A549 (cell line): ENCODE data around the gene ZSCAN9. TPM values are rescaled to one million over a fixed set of nuclear protein-coding genes. Genes with fewer than 3 reads are reported as not detected.

ENCODE experiments used
- ATAC-seq, 2 experiments: fragments of 200-7000 bp in 1 of 2; fragments of >200 bp in 1 of 2; cut with Nextera tagmentation in 1 of 2; cut with Tn5 transposase in 1 of 2; 3 replicates each; pipeline versions ENCODE4 v1.8.0 to v1.9.1; 2018 to 2020; ENCODE audit warnings: mild to moderate bottlenecking in 1 of 2, moderate library complexity in 1 of 2
- CTCF ChIA-PET: fragments of 300-600 bp; sonication (Branson Sonifier 250); formaldehyde crosslinking; extraction: SDS; loops from one replicate; lab custom pipeline; 2021; ENCODE audit warnings: antibody characterized with exemption, inconsistent platforms; lab: Yijun Ruan, JAX
- POLR2A ChIA-PET: fragments of 350-600 bp; formaldehyde crosslinking; extraction: SDS; loops from one replicate; lab custom pipeline; 2021; ENCODE audit warnings: antibody characterized with exemption, inconsistent platforms; lab: Yijun Ruan, JAX
- DNase-seq, 2 experiments: peaks; one replicate each; pipeline versions ENCODE4 v3.0.0 to v3.0.0-alpha.2; 2011 to 2016; ENCODE audit warnings: low read depth in 1 of 2, low spot score in 1 of 2
- FAIRE-seq: peaks from 2 replicates; lab custom pipeline; 2011; peaks lifted over from hg19 to GRCh38; lab: Jason Lieb, UNC
- H3K27ac ChIP-seq, 2 experiments: fragments of >200 bp; sonication (Bioruptor Twin); formaldehyde crosslinking; 3 replicates each; pipeline ENCODE4 v1.5.1; 2016 to 2017
- H3K4me1 ChIP-seq: fragments of >200 bp; sonication (Bioruptor Twin); formaldehyde crosslinking; 3 replicates; pipeline ENCODE4 v1.6.1; 2016
- H3K4me2 ChIP-seq: fragments of >200 bp; sonication (Bioruptor Twin); formaldehyde crosslinking; 3 replicates; pipeline ENCODE4 v1.6.1; 2016
- H3K4me3 ChIP-seq: fragments of >200 bp; sonication (Bioruptor Twin); formaldehyde crosslinking; 3 replicates; pipeline ENCODE4 v1.5.1; 2016
- H3K9me3 ChIP-seq: fragments of >200 bp; sonication (Bioruptor Twin); formaldehyde crosslinking; 3 replicates; pipeline ENCODE4 v1.6.1; 2016
- BHLHE40 ChIP-seq: IDR thresholded peaks from 2 replicates; pipeline ENCODE4 v1.6.1; 2012; ENCODE audit warnings: low read depth, low read length, inconsistent platforms
- CHD4 ChIP-seq: fragments of 200-600 bp; sonication (generic); IDR thresholded peaks from 2 replicates; pipeline ENCODE4 v1.6.1; 2016; ENCODE audit warnings: antibody characterized with exemption, mild to moderate bottlenecking, borderline replicate concordance
- EHMT2 ChIP-seq: fragments of 200-600 bp; sonication (generic); IDR thresholded peaks from 2 replicates; pipeline ENCODE4 v1.6.1; 2016; ENCODE audit warnings: antibody characterized with exemption, low read depth, mild to moderate bottlenecking, moderate library complexity
- EP300 ChIP-seq, 2 experiments: fragments of >200 bp; sonication (Bioruptor Twin); formaldehyde crosslinking; IDR thresholded peaks; 2 replicates in 1 of 2; 3 replicates in 1 of 2; pipeline ENCODE4 v1.6.1; 2016 to 2017
- ESRRA ChIP-seq: fragments of 150-350 bp; IDR thresholded peaks from 2 replicates; pipeline ENCODE4 v1.6.1; 2014; ENCODE audit warnings: mild to moderate bottlenecking, low read length, borderline replicate concordance
- HDAC2 ChIP-seq: fragments of 200-600 bp; sonication (generic); IDR thresholded peaks from 2 replicates; pipeline ENCODE4 v1.6.1; 2016
- HOXB13 ChIP-seq: fragments of 250-450 bp; sonication (Bioruptor Pico); IDR thresholded peaks from 2 replicates; pipeline ENCODE4 v1.5.0; 2020; ENCODE audit warnings: low read depth, mild to moderate bottlenecking, moderate library complexity
- HOXB5 ChIP-seq: fragments of 250-450 bp; sonication (Bioruptor Pico); IDR thresholded peaks from 2 replicates; pipeline ENCODE4 v1.5.0; 2020; ENCODE audit warnings: mild to moderate bottlenecking, moderate library complexity
- JUN ChIP-seq, 2 experiments: fragments of >200 bp; sonication (Bioruptor Twin); formaldehyde crosslinking; IDR thresholded peaks; 2 replicates in 1 of 2; 3 replicates in 1 of 2; pipeline ENCODE4 v1.6.1; 2016 to 2017
- JUNB ChIP-seq: fragments of >200 bp; sonication (Bioruptor Twin); formaldehyde crosslinking; IDR thresholded peaks from 2 replicates; pipeline ENCODE4 v1.6.1; 2016
- MYC ChIP-seq: IDR thresholded peaks from 2 replicates; pipeline ENCODE4 v1.6.1; 2012; ENCODE audit warnings: mild to moderate bottlenecking, inconsistent platforms, low read length, improper control_type of control experiment, borderline replicate concordance
- NPAS2 ChIP-seq: fragments of 250-450 bp; sonication (Bioruptor Pico); IDR thresholded peaks from 2 replicates; pipeline ENCODE4 v1.8.0; 2022; ENCODE audit warnings: mild to moderate bottlenecking, moderate library complexity, borderline replicate concordance
- PHF8 ChIP-seq: fragments of 200-600 bp; sonication (generic); IDR thresholded peaks from 2 replicates; pipeline ENCODE4 v1.6.1; 2016; ENCODE audit warnings: low read depth, mild to moderate bottlenecking, antibody characterized with exemption, moderate library complexity, borderline replicate concordance
- POLR2A ChIP-seq: IDR thresholded peaks from 2 replicates; pipeline ENCODE4 v1.6.1; 2012; ENCODE audit warnings: mild to moderate bottlenecking, low read length
- POLR2AphosphoS2 ChIP-seq: conservative IDR thresholded peaks from 2 replicates; pipeline ENCODE4 v1.6.1; 2012; ENCODE audit warnings: low read length, improper control_type of control experiment, inconsistent platforms
- RAD21 ChIP-seq, 2 experiments: fragments of >200 bp in 1 of 2; sonication (Bioruptor Twin) in 1 of 2; formaldehyde crosslinking in 1 of 2; IDR thresholded peaks in 1 of 2; conservative IDR thresholded peaks in 1 of 2; 2 replicates in 1 of 2; 3 replicates in 1 of 2; pipeline ENCODE4 v1.6.1; 2012 to 2018; ENCODE audit warnings: inconsistent platforms in 1 of 2
- RARB ChIP-seq: fragments of 250-450 bp; sonication (Bioruptor Pico); IDR thresholded peaks from 2 replicates; pipeline ENCODE4 v1.8.0; 2021; ENCODE audit warnings: mild to moderate bottlenecking, moderate library complexity
- TFCP2L1 ChIP-seq: fragments of 250-450 bp; sonication (Bioruptor Pico); IDR thresholded peaks from 2 replicates; pipeline ENCODE4 v1.5.0; 2021; ENCODE audit warnings: mild to moderate bottlenecking
- WGBS: methylation state at CpG from one replicate; pipeline ENCODE4 v1.1.6; 2017; ENCODE audit errors: missing lambda C conversion rate; 5-methylcytosine and 5-hydroxymethylcytosine counted together
- polyA plus RNA-seq, 4 experiments: library from polyadenylated mRNA; depleted of rRNA in 3 of 4; stranded (reverse); fragments of >200 nt; fragmentation: RNase III in 1 of 4; extraction: RNeasy Plus Mini Kit Qiagen cat#74134 plus additional on column Dnase treatment in 1 of 4; gene quantifications; 2 replicates in 3 of 4; 3 replicates in 1 of 4; pipeline ENCODE4 v1.2.3, GENCODE V29; 2011 to 2017
- TF ChIP-seq, protein P1 (sequence below): fragments of >200 bp; sonication (Bioruptor Twin); formaldehyde crosslinking; IDR thresholded peaks from 3 replicates; pipeline ENCODE4 v1.5.1; 2016
- TF ChIP-seq, protein P2 (sequence below): fragments of >200 bp; sonication (Bioruptor Twin); formaldehyde crosslinking; IDR thresholded peaks from 2 replicates; pipeline ENCODE4 v1.6.1; 2016
- TF ChIP-seq, protein P3 (sequence below): fragments of >200 bp; sonication (Bioruptor Twin); formaldehyde crosslinking; IDR thresholded peaks from 3 replicates; pipeline ENCODE4 v1.6.1; 2016
- TF ChIP-seq, protein P4 (sequence below): fragments of 150-350 bp; IDR thresholded peaks from 2 replicates; pipeline ENCODE4 v1.6.1; 2014; ENCODE audit warnings: low read depth, mild to moderate bottlenecking, low read length
- TF ChIP-seq, protein P5 (sequence below): IDR thresholded peaks from 2 replicates; pipeline ENCODE4 v1.6.1; 2012

ZSCAN9 gene
- polyA plus RNA-seq, 2 of the 4 experiments (the other 2 are of a cell fraction): 7.7 to 16.2 TPM

DNA sequence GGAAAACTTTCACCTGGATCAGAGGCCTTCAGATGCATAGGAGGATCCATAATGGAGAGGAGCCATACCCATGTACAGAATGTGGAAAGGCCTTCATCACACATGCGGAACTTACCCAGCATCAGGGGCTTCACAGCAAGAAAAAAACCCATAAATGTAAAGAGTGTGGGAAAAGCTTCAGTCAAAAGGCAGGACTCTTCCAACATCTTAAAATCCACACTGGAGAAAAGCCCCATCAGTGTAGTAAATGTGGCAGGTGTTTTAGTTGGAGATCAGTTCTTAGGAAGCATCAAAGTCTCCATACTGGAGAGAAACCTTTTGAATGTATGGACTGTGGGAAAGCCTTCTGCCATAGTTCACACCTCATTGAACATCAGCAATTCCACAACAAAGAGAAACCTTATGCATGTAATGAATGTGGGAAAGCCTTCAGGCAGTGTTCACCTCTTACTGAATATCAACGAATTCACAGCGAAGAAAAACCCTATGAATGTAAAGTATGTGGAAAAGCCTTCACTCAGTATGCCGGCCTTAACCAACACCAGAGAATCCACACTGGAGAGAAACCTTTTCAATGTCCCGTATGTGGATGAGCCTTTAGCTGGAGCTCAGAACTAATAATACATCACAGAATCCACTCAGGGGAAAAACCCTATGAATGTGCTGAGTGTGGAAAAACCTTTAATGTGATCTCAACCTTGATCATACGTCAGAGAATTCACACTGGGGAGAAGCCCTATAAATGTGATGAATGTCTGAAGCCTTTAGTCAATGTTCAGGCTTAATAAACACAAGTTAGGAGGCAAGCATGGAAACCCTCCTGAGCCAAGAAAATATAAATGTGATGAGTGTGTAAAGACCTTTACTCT, 36.7 kb upstream of the ZSCAN9 start:
- ATAC-seq (no peak), FAIRE-seq (no peak)
- H3K4me3 ChIP-seq: no peak overlapping the region
- CTCF ChIA-PET: no interaction called here
- TF ChIP-seq PHF8 (no peak), RAD21 (conservative IDR thresholded peaks at IDR 0.05 in 1 of 2, IDR thresholded peaks at IDR 0.05 in 1 of 2) (no peak)
- TF ChIP-seq, protein P1, sequence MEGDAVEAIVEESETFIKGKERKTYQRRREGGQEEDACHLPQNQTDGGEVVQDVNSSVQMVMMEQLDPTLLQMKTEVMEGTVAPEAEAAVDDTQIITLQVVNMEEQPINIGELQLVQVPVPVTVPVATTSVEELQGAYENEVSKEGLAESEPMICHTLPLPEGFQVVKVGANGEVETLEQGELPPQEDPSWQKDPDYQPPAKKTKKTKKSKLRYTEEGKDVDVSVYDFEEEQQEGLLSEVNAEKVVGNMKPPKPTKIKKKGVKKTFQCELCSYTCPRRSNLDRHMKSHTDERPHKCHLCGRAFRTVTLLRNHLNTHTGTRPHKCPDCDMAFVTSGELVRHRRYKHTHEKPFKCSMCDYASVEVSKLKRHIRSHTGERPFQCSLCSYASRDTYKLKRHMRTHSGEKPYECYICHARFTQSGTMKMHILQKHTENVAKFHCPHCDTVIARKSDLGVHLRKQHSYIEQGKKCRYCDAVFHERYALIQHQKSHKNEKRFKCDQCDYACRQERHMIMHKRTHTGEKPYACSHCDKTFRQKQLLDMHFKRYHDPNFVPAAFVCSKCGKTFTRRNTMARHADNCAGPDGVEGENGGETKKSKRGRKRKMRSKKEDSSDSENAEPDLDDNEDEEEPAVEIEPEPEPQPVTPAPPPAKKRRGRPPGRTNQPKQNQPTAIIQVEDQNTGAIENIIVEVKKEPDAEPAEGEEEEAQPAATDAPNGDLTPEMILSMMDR: no peak
- TF ChIP-seq, all 56 proteins: peak for 0
- Histone ChIP-seq H3K4me1 (no peaks in the 10 kb centered on the region), H3K9me3 (peaks cover 38% of the 10 kb centered on the region), H3K27ac (no peak overlapping the region), H3K4me2 (no peak overlapping the region)
- WGBS: 41% methylated on average over 6 of the region's 6 CpGs
- no peak for DNase-seq
- POLR2A ChIA-PET: no interaction called here

DNA sequence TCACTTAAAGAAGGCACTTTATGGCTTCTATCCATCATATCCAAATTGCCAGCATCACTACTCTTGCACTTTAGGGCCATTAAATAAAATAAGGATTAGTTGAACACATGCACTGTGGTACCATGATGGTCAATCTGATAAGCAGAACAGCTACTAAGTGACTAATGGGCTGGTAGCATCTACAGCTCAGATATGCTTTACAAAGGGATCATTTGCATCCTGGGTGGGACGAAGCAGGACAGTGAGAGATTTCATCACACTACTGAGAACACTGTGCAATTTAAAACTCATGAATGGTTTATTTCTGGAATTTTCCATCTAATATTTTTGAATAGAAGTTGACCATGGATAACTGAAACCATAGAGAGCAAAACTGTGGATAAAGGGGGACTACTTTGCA, 25.1 kb upstream of the ZSCAN9 start:
- TF ChIP-seq RARB (CRISPR knock-in tag) (no peak), HOXB5 (CRISPR knock-in tag) (no peak), CHD4 (no peak), TFCP2L1 (no peak), JUNB (no peak), POLR2A (no peak)
- TF ChIP-seq, protein P2, sequence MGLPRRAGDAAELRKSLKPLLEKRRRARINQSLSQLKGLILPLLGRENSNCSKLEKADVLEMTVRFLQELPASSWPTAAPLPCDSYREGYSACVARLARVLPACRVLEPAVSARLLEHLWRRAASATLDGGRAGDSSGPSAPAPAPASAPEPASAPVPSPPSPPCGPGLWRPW: no peak
- TF ChIP-seq, protein P3, sequence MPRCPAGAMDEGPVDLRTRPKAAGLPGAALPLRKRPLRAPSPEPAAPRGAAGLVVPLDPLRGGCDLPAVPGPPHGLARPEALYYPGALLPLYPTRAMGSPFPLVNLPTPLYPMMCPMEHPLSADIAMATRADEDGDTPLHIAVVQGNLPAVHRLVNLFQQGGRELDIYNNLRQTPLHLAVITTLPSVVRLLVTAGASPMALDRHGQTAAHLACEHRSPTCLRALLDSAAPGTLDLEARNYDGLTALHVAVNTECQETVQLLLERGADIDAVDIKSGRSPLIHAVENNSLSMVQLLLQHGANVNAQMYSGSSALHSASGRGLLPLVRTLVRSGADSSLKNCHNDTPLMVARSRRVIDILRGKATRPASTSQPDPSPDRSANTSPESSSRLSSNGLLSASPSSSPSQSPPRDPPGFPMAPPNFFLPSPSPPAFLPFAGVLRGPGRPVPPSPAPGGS: no peak
- no peak for DNase-seq
- H3K4me1 ChIP-seq: no peaks in the 10 kb centered on the region
- 0 out of 3 replicates have a peak, but pooled peaks cover 5% of the 10 kb centered on the region for H3K9me3 ChIP-seq
- FAIRE-seq: no peak
- no peak for ATAC-seq
- ChIA-PET POLR2A (no interaction called here), CTCF (no interaction called here)
- WGBS: 0% methylated on average over 1 of the region's 1 CpG
- no peak overlapping the region for H3K4me2 ChIP-seq
- H3K4me3 ChIP-seq: no peak overlapping the region
- no peak overlapping the region for H3K27ac ChIP-seq

DNA sequence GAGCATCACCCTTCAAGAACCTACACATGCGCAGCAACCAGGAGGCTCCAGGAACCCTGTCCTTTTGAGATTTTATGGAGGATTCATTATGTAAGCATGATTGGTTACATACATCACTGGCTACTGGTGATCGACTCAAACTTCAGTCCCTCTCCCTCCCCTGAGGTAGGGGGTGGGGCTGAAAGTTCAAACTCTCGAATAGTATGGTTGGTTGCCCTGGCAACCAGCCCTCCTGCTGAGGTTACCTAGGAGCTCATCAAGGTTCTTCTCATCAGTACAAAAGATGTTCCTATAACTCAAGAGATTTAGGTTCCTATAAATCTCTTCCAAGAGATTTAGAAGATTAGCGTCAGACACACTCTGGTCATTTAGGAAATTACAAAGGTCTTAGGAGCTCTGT, 21.9 kb upstream of the ZSCAN9 start:
- no peak for ATAC-seq
- Histone ChIP-seq H3K4me3 (no peak overlapping the region), H3K9me3 (0 out of 3 replicates have a peak, but pooled peaks cover 3% of the 10 kb centered on the region), H3K27ac (no peak overlapping the region), H3K4me1 (no peaks in the 10 kb centered on the region), H3K4me2 (no peak overlapping the region)
- DNase-seq: no peak
- ChIA-PET POLR2A (no interaction called here), CTCF (no interaction called here)
- no peak for FAIRE-seq
- 38% methylated on average over 4 of the region's 4 CpGs for WGBS
- TF ChIP-seq EHMT2 (no peak), JUN (IDR thresholded peaks at IDR 0.05) (no peak), JUNB (no peak), MYC (no peak), ESRRA (no peak), HOXB5 (CRISPR knock-in tag) (no peak), POLR2AphosphoS2 (no peak), HOXB13 (CRISPR knock-in tag) (no peak), BHLHE40 (no peak), HDAC2 (no peak), EP300 (IDR thresholded peaks at IDR 0.05) (no peak), NPAS2 (CRISPR knock-in tag) (no peak)
- TF ChIP-seq, protein P4, sequence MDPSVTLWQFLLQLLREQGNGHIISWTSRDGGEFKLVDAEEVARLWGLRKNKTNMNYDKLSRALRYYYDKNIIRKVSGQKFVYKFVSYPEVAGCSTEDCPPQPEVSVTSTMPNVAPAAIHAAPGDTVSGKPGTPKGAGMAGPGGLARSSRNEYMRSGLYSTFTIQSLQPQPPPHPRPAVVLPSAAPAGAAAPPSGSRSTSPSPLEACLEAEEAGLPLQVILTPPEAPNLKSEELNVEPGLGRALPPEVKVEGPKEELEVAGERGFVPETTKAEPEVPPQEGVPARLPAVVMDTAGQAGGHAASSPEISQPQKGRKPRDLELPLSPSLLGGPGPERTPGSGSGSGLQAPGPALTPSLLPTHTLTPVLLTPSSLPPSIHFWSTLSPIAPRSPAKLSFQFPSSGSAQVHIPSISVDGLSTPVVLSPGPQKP: no peak
- TF ChIP-seq, protein P5, sequence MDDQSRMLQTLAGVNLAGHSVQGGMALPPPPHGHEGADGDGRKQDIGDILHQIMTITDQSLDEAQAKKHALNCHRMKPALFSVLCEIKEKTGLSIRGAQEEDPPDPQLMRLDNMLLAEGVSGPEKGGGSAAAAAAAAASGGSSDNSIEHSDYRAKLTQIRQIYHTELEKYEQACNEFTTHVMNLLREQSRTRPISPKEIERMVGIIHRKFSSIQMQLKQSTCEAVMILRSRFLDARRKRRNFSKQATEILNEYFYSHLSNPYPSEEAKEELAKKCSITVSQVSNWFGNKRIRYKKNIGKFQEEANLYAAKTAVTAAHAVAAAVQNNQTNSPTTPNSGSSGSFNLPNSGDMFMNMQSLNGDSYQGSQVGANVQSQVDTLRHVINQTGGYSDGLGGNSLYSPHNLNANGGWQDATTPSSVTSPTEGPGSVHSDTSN: no peak
